ENCODE data around the gene SPESP1. TPM values are rescaled to one million over a fixed set of nuclear protein-coding genes. Genes with fewer than 3 reads are reported as not detected.

Gene SPESP1
- total and polyA plus RNA-seq, 9 of the 15 experiments (the other 6 are each of a cell fraction or from before 2014, with no cell fraction given), result not detected

DNA sequence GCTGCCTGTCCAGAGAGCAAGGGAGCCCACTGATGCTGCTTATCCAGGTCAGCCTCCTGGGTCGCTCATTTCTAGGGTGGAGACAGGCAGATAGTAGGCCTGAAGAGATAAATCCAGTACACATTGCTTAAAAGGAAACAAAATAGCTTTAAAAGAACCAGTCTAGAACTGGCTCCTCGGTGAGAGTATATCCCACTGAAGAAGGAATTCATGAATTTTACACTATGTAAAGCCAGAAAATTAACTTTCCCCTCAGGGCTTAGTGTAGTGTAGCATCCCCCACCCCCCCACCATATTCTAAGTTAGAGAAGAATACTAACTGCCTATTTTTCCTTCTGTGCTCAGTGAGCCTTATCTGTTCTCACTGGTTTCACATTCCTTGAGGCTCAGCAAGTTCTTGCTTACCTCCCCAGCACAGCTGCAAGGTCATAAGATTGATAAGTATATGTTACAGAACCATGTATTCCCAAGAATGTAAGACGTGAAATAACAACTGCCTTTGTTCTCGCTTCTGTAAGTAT lies 53.7 kb downstream of the SPESP1 start (continued):
- TF ChIP-seq, protein P1, sequence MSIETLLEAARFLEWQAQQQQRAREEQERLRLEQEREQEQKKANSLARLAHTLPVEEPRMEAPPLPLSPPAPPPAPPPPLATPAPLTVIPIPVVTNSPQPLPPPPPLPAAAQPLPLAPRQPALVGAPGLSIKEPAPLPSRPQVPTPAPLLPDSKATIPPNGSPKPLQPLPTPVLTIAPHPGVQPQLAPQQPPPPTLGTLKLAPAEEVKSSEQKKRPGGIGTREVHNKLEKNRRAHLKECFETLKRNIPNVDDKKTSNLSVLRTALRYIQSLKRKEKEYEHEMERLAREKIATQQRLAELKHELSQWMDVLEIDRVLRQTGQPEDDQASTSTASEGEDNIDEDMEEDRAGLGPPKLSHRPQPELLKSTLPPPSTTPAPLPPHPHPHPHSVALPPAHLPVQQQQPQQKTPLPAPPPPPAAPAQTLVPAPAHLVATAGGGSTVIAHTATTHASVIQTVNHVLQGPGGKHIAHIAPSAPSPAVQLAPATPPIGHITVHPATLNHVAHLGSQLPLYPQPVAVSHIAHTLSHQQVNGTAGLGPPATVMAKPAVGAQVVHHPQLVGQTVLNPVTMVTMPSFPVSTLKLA (conservative IDR thresholded peaks at IDR 0.05), result 0 out of 4 replicates have a peak, but pooled peaks of 1 of the 2 experiments have one; percentile 8
- TF ChIP-seq TCF3 (CRISPR knock-in tag; IDR thresholded peaks at IDR 0.05) (peak; percentile 94), HDAC6 (IDR thresholded peaks at IDR 0.05; ENCODE audit: low read depth, low read length) (no peak), CHD1 (IDR thresholded peaks at IDR 0.05; ENCODE audit: low read length) (no peak), ZNF583 (CRISPR knock-in tag; IDR thresholded peaks at IDR 0.05) (no peak), HDGF (IDR thresholded peaks at IDR 0.05) (no peak), RB1 (IDR thresholded peaks at IDR 0.05; ENCODE audit: low read depth) (no peak), TGIF2 (CRISPR knock-in tag; IDR thresholded peaks at IDR 0.05) (no peak), ZNF561 (CRISPR knock-in tag; conservative IDR thresholded peaks at IDR 0.05) (no peak), ESRRA (IDR thresholded peaks at IDR 0.05; ENCODE audit: borderline replicate concordance, low read depth) (peak; percentile 86), DNMT1 (IDR thresholded peaks at IDR 0.05) (no peak)
- TF ChIP-seq, protein P2, sequence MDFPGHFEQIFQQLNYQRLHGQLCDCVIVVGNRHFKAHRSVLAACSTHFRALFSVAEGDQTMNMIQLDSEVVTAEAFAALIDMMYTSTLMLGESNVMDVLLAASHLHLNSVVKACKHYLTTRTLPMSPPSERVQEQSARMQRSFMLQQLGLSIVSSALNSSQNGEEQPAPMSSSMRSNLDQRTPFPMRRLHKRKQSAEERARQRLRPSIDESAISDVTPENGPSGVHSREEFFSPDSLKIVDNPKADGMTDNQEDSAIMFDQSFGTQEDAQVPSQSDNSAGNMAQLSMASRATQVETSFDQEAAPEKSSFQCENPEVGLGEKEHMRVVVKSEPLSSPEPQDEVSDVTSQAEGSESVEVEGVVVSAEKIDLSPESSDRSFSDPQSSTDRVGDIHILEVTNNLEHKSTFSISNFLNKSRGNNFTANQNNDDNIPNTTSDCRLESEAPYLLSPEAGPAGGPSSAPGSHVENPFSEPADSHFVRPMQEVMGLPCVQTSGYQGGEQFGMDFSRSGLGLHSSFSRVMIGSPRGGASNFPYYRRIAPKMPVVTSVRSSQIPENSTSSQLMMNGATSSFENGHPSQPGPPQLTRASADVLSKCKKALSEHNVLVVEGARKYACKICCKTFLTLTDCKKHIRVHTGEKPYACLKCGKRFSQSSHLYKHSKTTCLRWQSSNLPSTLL (IDR thresholded peaks at IDR 0.05), result no peak
- TF ChIP-seq, protein P3, sequence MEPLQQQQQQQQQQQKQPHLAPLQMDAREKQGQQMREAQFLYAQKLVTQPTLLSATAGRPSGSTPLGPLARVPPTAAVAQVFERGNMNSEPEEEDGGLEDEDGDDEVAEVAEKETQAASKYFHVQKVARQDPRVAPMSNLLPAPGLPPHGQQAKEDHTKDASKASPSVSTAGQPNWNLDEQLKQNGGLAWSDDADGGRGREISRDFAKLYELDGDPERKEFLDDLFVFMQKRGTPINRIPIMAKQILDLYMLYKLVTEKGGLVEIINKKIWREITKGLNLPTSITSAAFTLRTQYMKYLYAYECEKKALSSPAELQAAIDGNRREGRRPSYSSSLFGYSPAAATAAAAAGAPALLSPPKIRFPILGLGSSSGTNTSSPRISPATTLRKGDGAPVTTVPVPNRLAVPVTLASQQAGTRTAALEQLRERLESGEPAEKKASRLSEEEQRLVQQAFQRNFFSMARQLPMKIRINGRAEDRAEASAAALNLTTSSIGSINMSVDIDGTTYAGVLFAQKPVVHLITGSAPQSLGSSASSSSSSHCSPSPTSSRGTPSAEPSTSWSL (CRISPR knock-in tag; IDR thresholded peaks at IDR 0.05; ENCODE audit: borderline replicate concordance), result no peak
- TF ChIP-seq, protein P4, sequence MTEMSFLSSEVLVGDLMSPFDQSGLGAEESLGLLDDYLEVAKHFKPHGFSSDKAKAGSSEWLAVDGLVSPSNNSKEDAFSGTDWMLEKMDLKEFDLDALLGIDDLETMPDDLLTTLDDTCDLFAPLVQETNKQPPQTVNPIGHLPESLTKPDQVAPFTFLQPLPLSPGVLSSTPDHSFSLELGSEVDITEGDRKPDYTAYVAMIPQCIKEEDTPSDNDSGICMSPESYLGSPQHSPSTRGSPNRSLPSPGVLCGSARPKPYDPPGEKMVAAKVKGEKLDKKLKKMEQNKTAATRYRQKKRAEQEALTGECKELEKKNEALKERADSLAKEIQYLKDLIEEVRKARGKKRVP (CRISPR knock-in tag; IDR thresholded peaks at IDR 0.05), result no peak
- TF ChIP-seq, protein P5, sequence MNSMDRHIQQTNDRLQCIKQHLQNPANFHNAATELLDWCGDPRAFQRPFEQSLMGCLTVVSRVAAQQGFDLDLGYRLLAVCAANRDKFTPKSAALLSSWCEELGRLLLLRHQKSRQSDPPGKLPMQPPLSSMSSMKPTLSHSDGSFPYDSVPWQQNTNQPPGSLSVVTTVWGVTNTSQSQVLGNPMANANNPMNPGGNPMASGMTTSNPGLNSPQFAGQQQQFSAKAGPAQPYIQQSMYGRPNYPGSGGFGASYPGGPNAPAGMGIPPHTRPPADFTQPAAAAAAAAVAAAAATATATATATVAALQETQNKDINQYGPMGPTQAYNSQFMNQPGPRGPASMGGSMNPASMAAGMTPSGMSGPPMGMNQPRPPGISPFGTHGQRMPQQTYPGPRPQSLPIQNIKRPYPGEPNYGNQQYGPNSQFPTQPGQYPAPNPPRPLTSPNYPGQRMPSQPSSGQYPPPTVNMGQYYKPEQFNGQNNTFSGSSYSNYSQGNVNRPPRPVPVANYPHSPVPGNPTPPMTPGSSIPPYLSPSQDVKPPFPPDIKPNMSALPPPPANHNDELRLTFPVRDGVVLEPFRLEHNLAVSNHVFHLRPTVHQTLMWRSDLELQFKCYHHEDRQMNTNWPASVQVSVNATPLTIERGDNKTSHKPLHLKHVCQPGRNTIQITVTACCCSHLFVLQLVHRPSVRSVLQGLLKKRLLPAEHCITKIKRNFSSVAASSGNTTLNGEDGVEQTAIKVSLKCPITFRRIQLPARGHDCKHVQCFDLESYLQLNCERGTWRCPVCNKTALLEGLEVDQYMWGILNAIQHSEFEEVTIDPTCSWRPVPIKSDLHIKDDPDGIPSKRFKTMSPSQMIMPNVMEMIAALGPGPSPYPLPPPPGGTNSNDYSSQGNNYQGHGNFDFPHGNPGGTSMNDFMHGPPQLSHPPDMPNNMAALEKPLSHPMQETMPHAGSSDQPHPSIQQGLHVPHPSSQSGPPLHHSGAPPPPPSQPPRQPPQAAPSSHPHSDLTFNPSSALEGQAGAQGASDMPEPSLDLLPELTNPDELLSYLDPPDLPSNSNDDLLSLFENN (IDR thresholded peaks at IDR 0.05; ENCODE audit: low read depth in 2 of 2, low read length in 2 of 2), result 0 out of 4 replicates have a peak, but pooled peaks of 1 of the 2 experiments have one; percentile 68
- TF ChIP-seq, protein P6, sequence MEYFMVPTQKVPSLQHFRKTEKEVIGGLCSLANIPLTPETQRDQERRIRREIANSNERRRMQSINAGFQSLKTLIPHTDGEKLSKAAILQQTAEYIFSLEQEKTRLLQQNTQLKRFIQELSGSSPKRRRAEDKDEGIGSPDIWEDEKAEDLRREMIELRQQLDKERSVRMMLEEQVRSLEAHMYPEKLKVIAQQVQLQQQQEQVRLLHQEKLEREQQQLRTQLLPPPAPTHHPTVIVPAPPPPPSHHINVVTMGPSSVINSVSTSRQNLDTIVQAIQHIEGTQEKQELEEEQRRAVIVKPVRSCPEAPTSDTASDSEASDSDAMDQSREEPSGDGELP (CRISPR knock-in tag; IDR thresholded peaks at IDR 0.05; ENCODE audit: borderline replicate concordance), result no peak

Data from K562 (cell line).